GM03348 (cell line): ENCODE results near the gene PIP5K1B.

Experiments used
- DNase-seq: peaks from one replicate; pipeline ENCODE4 v3.0.0; 2012; ENCODE audit warnings: low spot score

Gene PIP5K1B

GRCh38 chr9:68953771-68954170 lies 248.7 kb downstream of the PIP5K1B start:
- DNase-seq = no peak

- DNase-seq = no peak
These were observed 250.3 kb downstream of the PIP5K1B start for GRCh38 chr9:68955330-68955729.

- no peak for DNase-seq
These were observed 252.4 kb downstream of the PIP5K1B start for GRCh38 chr9:68957479-68957878.

- no peak for DNase-seq
These were observed 256.5 kb downstream of the PIP5K1B start for GRCh38 chr9:68961587-68961986.

- no peak for DNase-seq
These were observed 258.4 kb downstream of the PIP5K1B start for GRCh38 chr9:68963416-68963815.

GRCh38 chr9:68964102-68964541 lies 259.1 kb downstream of the PIP5K1B start:
- no peak for DNase-seq

- DNase-seq = no peak
These were observed 259.7 kb downstream of the PIP5K1B start for GRCh38 chr9:68964765-68965164.

GRCh38 chr9:68966496-68966944 lies 261.5 kb downstream of the PIP5K1B start:
- DNase-seq = no peak

- no peak for DNase-seq
These were observed 262.8 kb downstream of the PIP5K1B start for GRCh38 chr9:68967800-68968199.

GRCh38 chr9:68969538-68969937 lies 264.5 kb downstream of the PIP5K1B start:
- DNase-seq = no peak

- no peak for DNase-seq
These were observed 265.1 kb downstream of the PIP5K1B start for GRCh38 chr9:68970151-68970550.

- DNase-seq = no peak
These were observed 268.6 kb downstream of the PIP5K1B start for GRCh38 chr9:68973619-68974018.

GRCh38 chr9:68974431-68974830 lies 269.4 kb downstream of the PIP5K1B start:
- DNase-seq = no peak

- no peak for DNase-seq
These were observed 269.9 kb downstream of the PIP5K1B start for GRCh38 chr9:68974901-68975300.

GRCh38 chr9:68975365-68976043 lies 270.5 kb downstream of the PIP5K1B start:
- DNase-seq = no peak

GRCh38 chr9:68978066-68978465 lies 273.0 kb downstream of the PIP5K1B start:
- DNase-seq = no peak

GRCh38 chr9:68978501-68978900 lies 273.5 kb downstream of the PIP5K1B start:
- no peak for DNase-seq

- no peak for DNase-seq
These were observed 274.7 kb downstream of the PIP5K1B start for GRCh38 chr9:68979538-68980314.

GRCh38 chr9:68980341-68980914 lies 275.4 kb downstream of the PIP5K1B start:
- DNase-seq = no peak

- no peak for DNase-seq
These were observed 276.7 kb downstream of the PIP5K1B start for GRCh38 chr9:68981789-68982188.

GRCh38 chr9:68983008-68983411 lies 278.0 kb downstream of the PIP5K1B start:
- no peak for DNase-seq

GRCh38 chr9:68983522-68984424 lies 278.7 kb downstream of the PIP5K1B start:
- no peak for DNase-seq
